ENCODE data around the gene EPHA10.
"Not testable (repeated sequence)": the region's sequence is repeated elsewhere in the genome, so short reads cannot be mapped to it uniquely, and the experiment has no call there.

Gene EPHA10

GRCh38 chr1:37776946-37777516 lies 12.1 kb upstream of the EPHA10 start:
- CTCF ChIA-PET, result interaction anchor here (1.2 to 3.0 kb wide), 2 partner anchors 12 to 174 kb away, joined by 4 to 11 read pairs; partner anchors contain the start of gene EPHA10
- POLR2A ChIA-PET, result no interaction called here
- DNase-seq (ENCODE audit: extremely low spot score), result peak; percentile 42
- TF ChIP-seq CTCF (IDR thresholded peaks at IDR 0.05; ENCODE audit: control extremely low read depth, extremely low read depth, low read depth, missing control alignments), result no peak

- CTCF ChIA-PET, result interaction anchor here (1.0 to 2.1 kb wide), 2 partner anchors 12 to 49 kb away, joined by 3 to 4 read pairs; no protein-coding TSS in a partner anchor
- POLR2A ChIA-PET; DNase-seq (ENCODE audit: extremely low spot score): not testable (repeated sequence)
Measured at GRCh38 chr1:37771440-37771839, 6.5 kb upstream of the EPHA10 start.

- CTCF ChIA-PET, result no interaction called here
- no peak for DNase-seq (ENCODE audit: extremely low spot score)
- POLR2A ChIA-PET, result no interaction called here
- TF ChIP-seq CTCF (IDR thresholded peaks at IDR 0.05; ENCODE audit: control extremely low read depth, extremely low read depth, low read depth, missing control alignments), result no peak
Measured at GRCh38 chr1:37767488-37767887, 2.6 kb upstream of the EPHA10 start.

- ChIA-PET POLR2A (interaction anchor here (0.6 kb wide), 1 partner anchor 1605 kb away, joined by 7 read pairs; no protein-coding TSS in a partner anchor), CTCF (interaction anchor here (1.1 to 1.6 kb wide), 5 partner anchors 11 to 279 kb away, joined by 3 to 5 read pairs (median 4); partner anchors contain the start of gene MEAF6)
- no peak for DNase-seq (ENCODE audit: extremely low spot score)
- no peak for TF ChIP-seq CTCF (IDR thresholded peaks at IDR 0.05; ENCODE audit: control extremely low read depth, extremely low read depth, low read depth, missing control alignments)
Measured at GRCh38 chr1:37765916-37766664, 1.2 kb upstream of the EPHA10 start.

GRCh38 chr1:37764414-37764825 lies 500 bp downstream of the EPHA10 start:
- no peak for TF ChIP-seq CTCF (IDR thresholded peaks at IDR 0.05; ENCODE audit: control extremely low read depth, extremely low read depth, low read depth, missing control alignments)
- DNase-seq (ENCODE audit: extremely low spot score), result peak; percentile 73
- CTCF ChIA-PET, result no interaction called here
- POLR2A ChIA-PET, result no interaction called here

GRCh38 chr1:37763791-37764413 lies 1.0 kb downstream of the EPHA10 start:
- no peak for TF ChIP-seq CTCF (IDR thresholded peaks at IDR 0.05; ENCODE audit: control extremely low read depth, extremely low read depth, low read depth, missing control alignments)
- ChIA-PET CTCF (no interaction called here), POLR2A (no interaction called here)
- no peak for DNase-seq (ENCODE audit: extremely low spot score)

- DNase-seq (ENCODE audit: extremely low spot score), result no peak
- TF ChIP-seq CTCF (IDR thresholded peaks at IDR 0.05; ENCODE audit: control extremely low read depth, extremely low read depth, low read depth, missing control alignments), result no peak
- ChIA-PET CTCF (no interaction called here), POLR2A (interaction anchor here (0.6 kb wide), 1 partner anchor 286 kb away, joined by 4 read pairs; no protein-coding TSS in a partner anchor)
Measured at GRCh38 chr1:37762516-37762915, 2.4 kb downstream of the EPHA10 start.
